Left ventricle myocardium inferior (tissue), 1 donor: ENCODE measurements around the gene SHROOM2. TPM values are rescaled to one million over a fixed set of nuclear protein-coding genes. Genes with fewer than 3 reads are reported as not detected.

Experiments
- DNase-seq: peaks from one replicate; pipeline ENCODE4 v3.0.0-alpha.2; 2020
- H3K27ac ChIP-seq: fragments of 200-600 bp; replicated peaks from 2 replicates; pipeline ENCODE4 v1.8.0; 2021
- H3K27me3 ChIP-seq: fragments of 200-600 bp; 2 replicates; pipeline ENCODE4 v1.8.0; 2021; ENCODE audit warnings: low read depth
- H3K36me3 ChIP-seq: fragments of 200-600 bp; 2 replicates; pipeline ENCODE4 v1.8.0; 2021
- H3K4me1 ChIP-seq: fragments of 200-600 bp; 2 replicates; pipeline ENCODE4 v1.8.0; 2021
- H3K4me3 ChIP-seq: fragments of 200-600 bp; 2 replicates; pipeline ENCODE4 v1.8.0; 2021; ENCODE audit warnings: mild to moderate bottlenecking, moderate library complexity
- H3K9me3 ChIP-seq: fragments of 200-600 bp; replicated peaks from 2 replicates; pipeline ENCODE4 v1.8.0; 2021
- CTCF ChIP-seq: fragments of 200-600 bp; IDR thresholded peaks from 2 replicates; pipeline ENCODE4 v1.8.0; 2021; ENCODE audit warnings: antibody characterized with exemption, mild to moderate bottlenecking, borderline replicate concordance
- intact Hi-C: fragments of 100-400 bp; cut with micrococcal nuclease; formaldehyde crosslinking; loops from one replicate; pipeline ENCODE4 v1.11.0; 2022
- total RNA-seq: library from RNA; stranded (reverse); fragmentation: NEBNext Ultra II Directional; extraction: Animal tissue kit (Norgen Biotek cat#: 25700); gene quantifications from one replicate; pipeline ENCODE4 v1.2.1, GENCODE V29; 2021
- donor health status: DM: no; HTN: yes; CAD: no; lungs with severe emphysema.

SHROOM2 gene
- total RNA-seq, 1 donor from 2014 or later: 0.71 TPM

DNA sequence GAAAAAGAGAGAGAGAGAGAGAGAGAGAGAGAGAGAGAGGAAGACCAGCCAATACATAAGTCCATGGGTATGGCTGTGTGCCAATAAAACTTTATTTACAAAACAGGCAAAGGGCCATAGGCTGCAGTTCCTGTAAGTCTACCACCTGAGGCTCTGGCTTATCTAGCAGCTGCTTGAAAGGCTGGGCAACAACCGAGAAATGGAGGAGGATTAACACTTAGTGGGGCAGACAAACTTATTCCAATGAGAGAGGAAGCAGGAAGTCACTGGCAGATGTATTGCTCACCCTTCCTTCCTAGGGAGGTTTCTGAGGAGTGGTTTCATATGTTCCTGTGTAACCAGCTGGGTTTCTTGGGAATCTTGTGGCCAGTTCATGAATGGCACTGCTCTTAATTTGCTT lies 15.9 kb upstream of the SHROOM2 start:
- intact Hi-C loops: no loop called here
- Histone ChIP-seq H3K36me3 (no peaks in the 10 kb centered on the region), H3K9me3 (no peaks in the 10 kb centered on the region), H3K4me1 (peaks cover 4% of the 10 kb centered on the region), H3K4me3 (no peak overlapping the region), H3K27ac (no peak overlapping the region), H3K27me3 (peaks cover 12% of the 10 kb centered on the region)
- no peak for TF ChIP-seq CTCF
- DNase-seq: no peak

DNA sequence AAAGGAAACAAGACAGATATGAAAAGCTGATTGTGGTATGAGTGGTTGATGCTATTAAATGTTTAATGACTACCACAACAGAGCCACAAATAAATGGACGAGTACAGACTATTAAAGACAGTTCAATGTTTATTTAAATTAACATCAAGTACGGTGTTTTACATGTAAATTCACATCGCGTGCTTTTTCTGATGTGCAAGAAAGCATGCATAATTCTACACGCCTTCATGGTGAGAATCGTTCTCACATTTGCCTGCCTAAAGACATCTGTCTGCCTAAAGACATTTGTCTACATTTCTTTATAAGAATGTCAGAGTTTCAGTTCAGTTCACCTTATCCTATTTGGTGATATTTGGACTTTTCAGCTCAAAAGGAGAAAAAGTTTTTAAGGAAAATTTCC lies 13.3 kb upstream of the SHROOM2 start:
- Histone ChIP-seq H3K27ac (no peak overlapping the region), H3K27me3 (no peaks in the 10 kb centered on the region), H3K36me3 (no peaks in the 10 kb centered on the region), H3K4me1 (peaks cover 2% of the 10 kb centered on the region), H3K4me3 (no peak overlapping the region), H3K9me3 (no peaks in the 10 kb centered on the region)
- intact Hi-C loops: no loop called here
- no peak for DNase-seq
- TF ChIP-seq CTCF: no peak

DNA sequence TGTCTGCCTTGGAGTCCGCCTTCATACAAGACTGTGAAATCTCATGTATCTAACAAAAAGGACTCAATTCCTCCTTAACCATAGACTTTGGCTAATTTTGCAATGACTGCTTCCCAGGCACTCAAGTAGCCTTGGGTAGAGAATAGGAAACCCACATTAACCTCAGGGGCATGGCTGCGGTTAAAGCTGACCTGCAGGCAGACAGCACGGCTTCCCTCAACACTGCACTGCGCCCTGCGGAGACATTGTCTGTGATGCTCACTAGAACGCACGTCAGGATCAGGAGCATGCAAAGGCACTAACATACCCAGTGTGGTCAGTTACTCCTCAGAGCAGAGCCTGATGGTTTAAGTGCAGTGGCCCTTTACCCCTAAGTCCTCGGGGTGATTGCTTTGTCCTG lies 10.3 kb upstream of the SHROOM2 start:
- no peak for DNase-seq
- intact Hi-C loops: no loop called here
- H3K36me3 ChIP-seq: no peaks in the 10 kb centered on the region
- no peaks in the 10 kb centered on the region for H3K4me1 ChIP-seq
- no peaks in the 10 kb centered on the region for H3K9me3 ChIP-seq
- H3K27me3 ChIP-seq: no peaks in the 10 kb centered on the region
- no peak for TF ChIP-seq CTCF
- no peak overlapping the region for H3K27ac ChIP-seq
- no peak overlapping the region for H3K4me3 ChIP-seq

- Histone ChIP-seq H3K4me1 (peaks cover 3% of the 10 kb centered on the region), H3K4me3 (no peak overlapping the region), H3K9me3 (no peaks in the 10 kb centered on the region), H3K27ac (no peak overlapping the region), H3K36me3 (no peaks in the 10 kb centered on the region), H3K27me3 (no peaks in the 10 kb centered on the region)
- intact Hi-C loops: no loop called here
- DNase-seq: no peak
- TF ChIP-seq CTCF: no peak
Observed at GRCh38 chrX:9781941-9782340, 4.3 kb upstream of the SHROOM2 start.

DNA sequence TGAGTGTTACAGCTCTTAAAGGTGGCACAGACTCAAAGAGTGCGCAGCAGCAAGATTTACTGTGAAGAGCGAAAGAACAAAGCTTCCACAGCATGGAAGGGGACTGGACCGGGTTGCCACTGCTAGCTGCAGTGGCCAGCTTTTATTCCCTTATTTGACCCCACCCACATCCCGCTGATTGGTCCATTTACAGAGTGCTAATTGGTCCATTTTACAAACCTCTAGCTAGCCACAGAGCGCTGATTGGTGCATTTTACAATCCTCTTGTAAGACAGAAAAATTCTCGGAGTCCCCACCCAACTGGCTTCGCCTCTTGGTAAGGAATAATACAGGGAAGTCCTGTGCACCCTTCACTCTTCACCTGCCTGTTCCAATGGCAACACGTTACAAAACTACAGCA lies 1.9 kb upstream of the SHROOM2 start:
- no peaks in the 10 kb centered on the region for H3K9me3 ChIP-seq
- H3K27me3 ChIP-seq: peaks cover 4% of the 10 kb centered on the region
- TF ChIP-seq CTCF: no peak
- H3K4me1 ChIP-seq: peaks cover 7% of the 10 kb centered on the region
- no peaks in the 10 kb centered on the region for H3K36me3 ChIP-seq
- H3K27ac ChIP-seq: no peak overlapping the region
- no peak for DNase-seq
- no peak overlapping the region for H3K4me3 ChIP-seq
- intact Hi-C loops: no loop called here
